K562 (cell line): ENCODE measurements around the gene C4orf54.

Experiments used
- CBX1 ChIP-seq: sonication (generic); IDR thresholded peaks from 2 replicates; pipeline ENCODE4 v1.6.1; 2016; ENCODE audit warnings: antibody characterized with exemption, low read depth, mild to moderate bottlenecking
- DIDO1 ChIP-seq: fragments of 450-650 bp; IDR thresholded peaks from 2 replicates; pipeline ENCODE4 v1.6.1; 2016; ENCODE audit warnings: low read depth, missing biosample characterization, missing genetic modification characterization
- L3MBTL2 ChIP-seq: fragments of 450-650 bp; IDR thresholded peaks from 2 replicates; pipeline ENCODE4 v1.6.1; 2016; ENCODE audit warnings: mild to moderate bottlenecking, moderate library complexity
- NFRKB ChIP-seq: fragments of 450-650 bp; IDR thresholded peaks from 2 replicates; pipeline ENCODE4 v1.6.1; 2016; ENCODE audit warnings: low read depth
- PATZ1 ChIP-seq: fragments of 250-450 bp; sonication (Bioruptor Pico); IDR thresholded peaks from 2 replicates; pipeline ENCODE4 v1.5.0; 2020; ENCODE audit warnings: mild to moderate bottlenecking, borderline replicate concordance
- PHB2 ChIP-seq: fragments of 450-650 bp; IDR thresholded peaks from 2 replicates; pipeline ENCODE4 v1.6.1; 2017; ENCODE audit warnings: low read depth
- RAD21 ChIP-seq, 2 experiments: fragments of 250-450 bp in 1 of 2; fragments of 450-650 bp in 1 of 2; sonication (Bioruptor Pico) in 1 of 2; formaldehyde crosslinking in 1 of 2; IDR thresholded peaks in 1 of 2; conservative IDR thresholded peaks in 1 of 2; 2 replicates each; pipeline versions ENCODE4 v1.4.0 to v1.8.0; 2020 to 2022; ENCODE audit warnings: mild to moderate bottlenecking in 2 of 2, moderate library complexity in 1 of 2
- RFX5 ChIP-seq: IDR thresholded peaks from 2 replicates; pipeline ENCODE4 v1.6.1; 2011; ENCODE audit warnings: low read depth, mild to moderate bottlenecking, improper control_type of control experiment, low read length
- STAT5B ChIP-seq: fragments of 250-450 bp; sonication (Bioruptor Pico); IDR thresholded peaks from 2 replicates; pipeline ENCODE4 v1.8.0; 2021; ENCODE audit warnings: mild to moderate bottlenecking, inconsistent platforms
- ZNF217 ChIP-seq: sonication (generic); formaldehyde crosslinking; IDR thresholded peaks from 2 replicates; pipeline ENCODE4 v1.8.0; 2022; ENCODE audit warnings: mild to moderate bottlenecking, missing genetic modification reagents
- TF ChIP-seq, protein P1 (sequence below), 3 experiments: IDR thresholded peaks in 2 of 3; conservative IDR thresholded peaks in 1 of 3; 2 replicates each; pipeline ENCODE4 v1.5.1; 2011 to 2012; ENCODE audit warnings: low read length in 3 of 3, mild to moderate bottlenecking in 3 of 3, control low read depth in 2 of 3, improper control_type of control experiment in 1 of 3, inconsistent platforms in 1 of 3, low read depth in 1 of 3, mixed read lengths in 1 of 3, moderate library complexity in 1 of 3; ENCODE audit not compliant: insufficient read depth in 2 of 3

- TF ChIP-seq DIDO1 (no peak), STAT5B (CRISPR knock-in tag) (no peak), NFRKB (no peak), RAD21 (CRISPR knock-in tag; conservative IDR thresholded peaks at IDR 0.05 in 1 of 2, IDR thresholded peaks at IDR 0.05 in 1 of 2) (no peak), L3MBTL2 (no peak), PHB2 (no peak), PATZ1 (no peak), CBX1 (no peak), ZNF217 (CRISPR knock-in tag) (no peak), RFX5 (no peak)
- TF ChIP-seq, protein P1, sequence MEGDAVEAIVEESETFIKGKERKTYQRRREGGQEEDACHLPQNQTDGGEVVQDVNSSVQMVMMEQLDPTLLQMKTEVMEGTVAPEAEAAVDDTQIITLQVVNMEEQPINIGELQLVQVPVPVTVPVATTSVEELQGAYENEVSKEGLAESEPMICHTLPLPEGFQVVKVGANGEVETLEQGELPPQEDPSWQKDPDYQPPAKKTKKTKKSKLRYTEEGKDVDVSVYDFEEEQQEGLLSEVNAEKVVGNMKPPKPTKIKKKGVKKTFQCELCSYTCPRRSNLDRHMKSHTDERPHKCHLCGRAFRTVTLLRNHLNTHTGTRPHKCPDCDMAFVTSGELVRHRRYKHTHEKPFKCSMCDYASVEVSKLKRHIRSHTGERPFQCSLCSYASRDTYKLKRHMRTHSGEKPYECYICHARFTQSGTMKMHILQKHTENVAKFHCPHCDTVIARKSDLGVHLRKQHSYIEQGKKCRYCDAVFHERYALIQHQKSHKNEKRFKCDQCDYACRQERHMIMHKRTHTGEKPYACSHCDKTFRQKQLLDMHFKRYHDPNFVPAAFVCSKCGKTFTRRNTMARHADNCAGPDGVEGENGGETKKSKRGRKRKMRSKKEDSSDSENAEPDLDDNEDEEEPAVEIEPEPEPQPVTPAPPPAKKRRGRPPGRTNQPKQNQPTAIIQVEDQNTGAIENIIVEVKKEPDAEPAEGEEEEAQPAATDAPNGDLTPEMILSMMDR (IDR thresholded peaks at IDR 0.05 in 2 of 3, conservative IDR thresholded peaks at IDR 0.05 in 1 of 3; ENCODE audit: insufficient read depth in 2 of 3, low read depth in 1 of 3, low read length in 3 of 3): no peak
These were observed 6.4 kb downstream of the C4orf54 start for GRCh38 chr4:99651016-99651769.
